ENCODE measurements around the gene WNT2B. TPM values are rescaled to one million over a fixed set of nuclear protein-coding genes. Genes with fewer than 3 reads are reported as not detected.

WNT2B gene
- total RNA-seq, 1 experiment from 2014 or later, result 0.68 TPM

GRCh38 chr1:112558634-112559033 is 49.9 kb downstream of the WNT2B start:
- no peak overlapping the region for H2BK20ac ChIP-seq (ENCODE audit: low read depth, low read length, poor library complexity, severe bottlenecking)

More at GRCh38 chr1:112558634-112559033, 49.9 kb downstream of the WNT2B start:
- H3K4me1 Mint-ChIP-seq, result no peaks in the 10 kb centered on the region
- Histone ChIP-seq H2BK12ac (ENCODE audit: insufficient read length, low read depth, low read length) (no peak overlapping the region), H3K4ac (ENCODE audit: low read depth, low read length) (no peak overlapping the region), H2AK5ac (ENCODE audit: insufficient read length, low read length) (no peak overlapping the region), H3K27ac (ENCODE audit: insufficient read length, low read depth, low read length) (no peak overlapping the region), H3K56ac (ENCODE audit: insufficient read length, low read depth, low read length) (no peak overlapping the region), H3T11ph (ENCODE audit: low read length) (no peak overlapping the region), H3K18ac (ENCODE audit: insufficient read length, low read depth, low read length) (no peak overlapping the region), H4K5ac (ENCODE audit: insufficient read length, low read depth, low read length) (no peak overlapping the region), H3K79me2 (ENCODE audit: insufficient read depth, low read length) (no peaks in the 10 kb centered on the region), H4K91ac (ENCODE audit: insufficient read length, low read depth, low read length) (no peak overlapping the region), H2AFZ (ENCODE audit: low read length) (no peak overlapping the region), H3K14ac (ENCODE audit: insufficient read depth, low read length) (no peak overlapping the region), H3K27me3 (ENCODE audit: insufficient read depth, low read length) (no peaks in the 10 kb centered on the region), H2BK120ac (ENCODE audit: low read depth, low read length, poor library complexity, severe bottlenecking) (no peak overlapping the region), H3K4me1 (ENCODE audit: insufficient read depth, low read length) (no peaks in the 10 kb centered on the region), H4K20me1 (ENCODE audit: control insufficient read depth, insufficient read depth, insufficient read length) (no peaks in the 10 kb centered on the region), H3K23ac (ENCODE audit: insufficient read length, low read depth, low read length) (no peak overlapping the region), H2BK15ac (ENCODE audit: low read depth, low read length) (no peak overlapping the region), H3K9ac (ENCODE audit: extremely low read depth, insufficient read length, low read length) (no peak overlapping the region), H2BK5ac (ENCODE audit: insufficient read length, low read length) (no peak overlapping the region), H4K8ac (replicated peaks; ENCODE audit: insufficient read length, low read depth, low read length) (no peak overlapping the region), H3K9me3 (ENCODE audit: control insufficient read depth, low read depth, low read length) (no peaks in the 10 kb centered on the region), H3K4me2 (ENCODE audit: insufficient read depth, insufficient read length, low read length) (no peak overlapping the region), H3K23me2 (ENCODE audit: insufficient read length, low read depth, low read length, poor library complexity, severe bottlenecking) (no peaks in the 10 kb centered on the region), H3K79me1 (ENCODE audit: insufficient read depth, low read depth, low read length, poor library complexity, severe bottlenecking) (no peaks in the 10 kb centered on the region)
- H3K36me3 Mint-ChIP-seq (ENCODE audit: insufficient read depth in 1 of 3, low read depth in 3 of 3), result peaks cover 1 to 8% (median 8%) of the 10 kb centered on the region in 3 experiments; a peak in 5 of 7 replicates
- WGBS (ENCODE audit: extremely low coverage, insufficient read length, low lambda C conversion rate), result no CpG with 5 or more reads among the region's 3 CpGs
- no peak for DNase-seq
- no peak overlapping the region for H3K4me3 Mint-ChIP-seq
- H3K27ac Mint-ChIP-seq, result no peak overlapping the region
- H3K9me3 Mint-ChIP-seq, result no peaks in the 10 kb centered on the region
- no peak for TF ChIP-seq CTCF (conservative IDR thresholded peaks at IDR 0.05)
- H3K27me3 Mint-ChIP-seq (ENCODE audit: low read depth), result no peaks in the 10 kb centered on the region
